Osteoblast (primary cell): ENCODE results near the gene TRAK1. TPM values are rescaled to one million over a fixed set of nuclear protein-coding genes. Genes with fewer than 3 reads are reported as not detected.

Source experiments
- DNase-seq: peaks from one replicate; pipeline ENCODE4 v3.0.0; 2011; ENCODE audit warnings: low spot score, mixed read lengths; ENCODE audit not compliant: insufficient read length; ENCODE audit errors: missing footprints
- H2AFZ ChIP-seq: 2 replicates; pipeline ENCODE4 v1.6.0; 2011; ENCODE audit warnings: mild to moderate bottlenecking, low read length
- H3K27ac ChIP-seq: 2 replicates; pipeline ENCODE4 v1.5.1; 2011; ENCODE audit warnings: mild to moderate bottlenecking, low read depth, low read length, moderate library complexity
- H3K27me3 ChIP-seq: 2 replicates; pipeline ENCODE4 v1.6.0; 2012; ENCODE audit warnings: mild to moderate bottlenecking, control low read depth, inconsistent platforms, low read length, moderate library complexity; ENCODE audit not compliant: insufficient read depth
- H3K36me3 ChIP-seq: 2 replicates; pipeline ENCODE4 v1.5.1; 2011; ENCODE audit warnings: mild to moderate bottlenecking, low read length, control low read depth, moderate library complexity; ENCODE audit not compliant: insufficient read depth
- H3K4me1 ChIP-seq: 2 replicates; pipeline ENCODE4 v1.5.1; 2011; ENCODE audit warnings: mild to moderate bottlenecking, low read length, control low read depth, moderate library complexity; ENCODE audit not compliant: insufficient read depth
- H3K4me2 ChIP-seq: 2 replicates; pipeline ENCODE4 v1.6.0; 2011; ENCODE audit warnings: mild to moderate bottlenecking, low read length; ENCODE audit not compliant: insufficient read depth
- H3K4me3 ChIP-seq: fragments of 200-600 bp; sonication (generic); 3 replicates; pipeline ENCODE4 v1.5.1; 2012; ENCODE audit warnings: mild to moderate bottlenecking, low read length, inconsistent platforms; ENCODE audit not compliant: insufficient read depth
- H3K79me2 ChIP-seq: 2 replicates; pipeline ENCODE4 v1.6.0; 2012; ENCODE audit warnings: mild to moderate bottlenecking, low read length, control low read depth, inconsistent platforms; ENCODE audit not compliant: insufficient read depth
- H3K9me3 ChIP-seq: 2 replicates; pipeline ENCODE4 v1.5.1; 2011; ENCODE audit warnings: low read depth, low read length, control low read depth
- H4K20me1 ChIP-seq: 2 replicates; pipeline ENCODE4 v1.6.0; 2012; ENCODE audit warnings: mild to moderate bottlenecking, low read length, control low read depth; ENCODE audit not compliant: insufficient read depth
- total RNA-seq: library from RNA; depleted of rRNA; stranded (reverse); fragments of >200 nt; gene quantifications from 2 replicates; pipeline ENCODE4 v1.2.3, GENCODE V29; 2012
- TF ChIP-seq, protein P1 (sequence below): IDR thresholded peaks from 2 replicates; pipeline ENCODE4 v1.5.1; 2011; ENCODE audit warnings: mild to moderate bottlenecking, low read depth, low read length, moderate library complexity; ENCODE audit errors: extremely low read depth

TRAK1 gene
- total RNA-seq, 1 donor, result 60.4 TPM

DNA sequence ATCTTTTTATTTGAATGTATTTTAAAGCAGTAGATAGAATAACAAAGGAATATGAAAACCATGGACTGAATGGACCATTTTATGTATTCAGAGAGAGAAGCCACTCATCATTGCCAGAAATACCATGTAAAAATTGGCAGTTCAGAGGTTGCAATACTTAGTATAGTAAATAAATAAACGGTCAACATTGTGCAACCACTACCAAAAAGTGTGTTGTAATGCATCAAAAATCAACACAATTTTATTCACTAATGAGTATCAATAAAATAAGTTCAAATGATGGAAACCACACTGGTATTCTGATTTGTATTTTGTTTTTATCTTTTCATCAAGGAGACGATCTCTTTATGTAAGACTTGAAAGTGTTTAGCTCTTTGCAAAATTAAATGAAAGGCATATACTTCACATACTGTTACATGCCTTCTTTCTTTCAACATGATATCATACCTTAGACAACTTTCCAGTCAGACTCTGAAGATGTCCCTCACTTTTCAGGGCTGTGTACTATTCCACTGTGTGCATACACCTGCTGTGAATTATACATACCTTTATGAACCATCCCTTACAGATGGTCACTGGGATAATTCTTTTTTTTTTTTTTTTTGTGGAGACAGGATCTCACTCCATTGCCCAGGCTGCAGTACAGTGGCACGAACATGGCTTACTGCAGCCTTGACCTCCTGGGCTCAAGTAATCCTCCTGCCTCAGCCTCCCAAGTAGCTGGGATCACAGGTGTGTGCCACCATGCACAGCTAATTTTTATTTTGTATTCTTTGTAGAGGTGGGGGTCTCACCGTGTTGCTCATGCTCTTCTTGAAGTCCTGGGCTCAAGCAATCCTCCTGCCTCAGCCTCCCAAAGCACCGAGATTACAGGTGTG, 134.6 kb downstream of the TRAK1 start:
- Histone ChIP-seq H3K4me2 (no peak overlapping the region), H3K4me1 (no peaks in the 10 kb centered on the region), H3K27ac (no peak overlapping the region), H3K9me3 (no peaks in the 10 kb centered on the region), H2AFZ (no peak overlapping the region), H3K27me3 (no peaks in the 10 kb centered on the region), H3K4me3 (no peak overlapping the region), H3K79me2 (no peaks in the 10 kb centered on the region), H3K36me3 (peaks cover 29% of the 10 kb centered on the region), H4K20me1 (no peaks in the 10 kb centered on the region)
- no peak for DNase-seq
- TF ChIP-seq, protein P1, sequence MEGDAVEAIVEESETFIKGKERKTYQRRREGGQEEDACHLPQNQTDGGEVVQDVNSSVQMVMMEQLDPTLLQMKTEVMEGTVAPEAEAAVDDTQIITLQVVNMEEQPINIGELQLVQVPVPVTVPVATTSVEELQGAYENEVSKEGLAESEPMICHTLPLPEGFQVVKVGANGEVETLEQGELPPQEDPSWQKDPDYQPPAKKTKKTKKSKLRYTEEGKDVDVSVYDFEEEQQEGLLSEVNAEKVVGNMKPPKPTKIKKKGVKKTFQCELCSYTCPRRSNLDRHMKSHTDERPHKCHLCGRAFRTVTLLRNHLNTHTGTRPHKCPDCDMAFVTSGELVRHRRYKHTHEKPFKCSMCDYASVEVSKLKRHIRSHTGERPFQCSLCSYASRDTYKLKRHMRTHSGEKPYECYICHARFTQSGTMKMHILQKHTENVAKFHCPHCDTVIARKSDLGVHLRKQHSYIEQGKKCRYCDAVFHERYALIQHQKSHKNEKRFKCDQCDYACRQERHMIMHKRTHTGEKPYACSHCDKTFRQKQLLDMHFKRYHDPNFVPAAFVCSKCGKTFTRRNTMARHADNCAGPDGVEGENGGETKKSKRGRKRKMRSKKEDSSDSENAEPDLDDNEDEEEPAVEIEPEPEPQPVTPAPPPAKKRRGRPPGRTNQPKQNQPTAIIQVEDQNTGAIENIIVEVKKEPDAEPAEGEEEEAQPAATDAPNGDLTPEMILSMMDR, result no peak

DNA sequence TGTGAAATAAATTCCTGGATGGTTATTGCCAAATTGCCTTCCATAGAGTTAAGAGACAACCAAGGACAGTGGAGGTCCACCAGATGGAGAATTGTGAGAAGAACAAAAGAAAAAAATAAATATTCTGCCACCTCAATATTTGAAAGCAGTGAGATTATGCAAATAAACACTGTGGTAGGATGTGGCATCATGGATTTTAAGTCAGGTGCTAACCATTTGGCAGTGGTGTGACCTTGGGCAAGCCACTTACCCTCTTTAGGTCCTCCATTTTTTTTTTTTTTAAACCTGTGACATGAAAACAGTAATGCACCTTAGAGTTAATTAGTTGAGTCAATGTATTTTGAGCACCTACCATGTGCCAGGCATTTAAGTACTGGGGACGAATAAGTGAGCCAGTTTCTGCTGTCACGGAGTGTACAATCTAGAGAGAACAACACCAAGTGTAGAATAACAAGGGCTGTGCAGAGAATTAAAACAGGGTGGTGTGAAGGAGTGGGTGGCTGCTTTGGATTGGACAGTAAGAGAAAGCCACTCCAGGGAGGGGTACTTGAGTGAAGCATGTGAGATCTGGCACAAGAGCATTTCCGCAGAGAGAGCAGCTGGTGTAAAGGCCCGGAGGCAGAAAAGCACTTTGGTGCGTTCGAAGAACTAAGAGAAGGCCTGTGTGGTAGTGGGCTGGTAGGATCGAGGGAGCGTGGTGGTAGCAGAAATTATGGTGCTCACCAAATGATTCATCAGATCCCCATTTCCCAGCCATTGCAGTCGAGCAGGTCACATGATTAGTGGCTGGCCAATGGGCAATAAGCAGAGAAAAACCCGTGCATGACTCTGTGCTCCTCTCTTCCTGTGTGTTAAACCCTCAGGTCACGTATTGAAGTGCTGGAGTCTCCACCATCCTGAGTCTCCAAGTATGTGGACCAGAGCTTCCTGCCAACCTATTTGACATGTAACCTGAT, 135.6 kb downstream of the TRAK1 start:
- Histone ChIP-seq H4K20me1 (no peaks in the 10 kb centered on the region), H3K4me3 (no peak overlapping the region), H3K4me1 (no peaks in the 10 kb centered on the region), H3K27me3 (peaks cover 2% of the 10 kb centered on the region), H3K9me3 (no peaks in the 10 kb centered on the region), H3K36me3 (peaks cover 27% of the 10 kb centered on the region), H3K79me2 (no peaks in the 10 kb centered on the region), H3K4me2 (no peak overlapping the region), H3K27ac (no peak overlapping the region), H2AFZ (no peak overlapping the region)
- no peak for DNase-seq
- TF ChIP-seq, protein P1, result no peak

DNA sequence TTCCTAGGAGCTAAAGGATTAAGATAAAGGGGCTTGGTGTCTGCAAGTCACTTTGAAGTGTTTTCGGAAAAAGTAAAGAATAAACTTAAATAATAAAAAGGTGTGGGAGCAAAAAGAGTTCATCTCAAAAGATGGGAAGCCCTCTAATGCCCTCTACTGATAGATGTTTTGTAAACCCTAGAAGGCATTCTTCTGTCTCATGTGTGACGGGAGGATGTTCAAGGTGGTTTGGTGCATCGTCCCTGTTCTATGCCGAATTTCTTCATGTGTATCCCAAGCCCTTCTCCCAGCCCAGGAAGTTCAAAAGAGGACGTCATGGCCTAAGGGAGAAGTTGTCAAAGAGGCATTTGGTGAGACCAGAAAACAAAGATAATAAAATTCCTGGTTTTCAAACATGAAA, 137.6 kb downstream of the TRAK1 start:
- Histone ChIP-seq H4K20me1 (no peaks in the 10 kb centered on the region), H3K4me3 (no peak overlapping the region), H3K27ac (no peak overlapping the region), H3K36me3 (peaks cover 13% of the 10 kb centered on the region), H3K79me2 (no peaks in the 10 kb centered on the region), H2AFZ (no peak overlapping the region), H3K4me2 (no peak overlapping the region), H3K4me1 (no peaks in the 10 kb centered on the region), H3K9me3 (no peaks in the 10 kb centered on the region), H3K27me3 (peaks cover 2% of the 10 kb centered on the region)
- no peak for DNase-seq
- TF ChIP-seq, protein P1, result peak; percentile 32
